Upper lobe of right lung (tissue), 1 donor: ENCODE results near the gene AOAH. TPM values are rescaled to one million over a fixed set of nuclear protein-coding genes. Genes with fewer than 3 reads are reported as not detected.

ENCODE experiments used
- ATAC-seq: fragments of 200-7000 bp; cut with Tn5 transposase; one replicate; pipeline ENCODE4 v1.9.1; 2020; ENCODE audit warnings: mild to moderate bottlenecking, moderate library complexity
- DNase-seq: peaks from one replicate; pipeline ENCODE4 v3.0.0-alpha.2; 2020
- H3K27ac ChIP-seq: fragments of 200-600 bp; one replicate; pipeline ENCODE4 v1.8.0; 2022
- H3K27me3 ChIP-seq: fragments of 200-600 bp; one replicate; pipeline ENCODE4 v1.8.0; 2022; ENCODE audit warnings: mild to moderate bottlenecking
- H3K36me3 ChIP-seq: fragments of 200-600 bp; one replicate; pipeline ENCODE4 v1.8.0; 2022
- H3K4me1 ChIP-seq: fragments of 200-600 bp; one replicate; pipeline ENCODE4 v1.8.0; 2022
- H3K4me3 ChIP-seq: fragments of 200-600 bp; one replicate; pipeline ENCODE4 v1.8.0; 2022; ENCODE audit warnings: mild to moderate bottlenecking
- H3K9me3 ChIP-seq: fragments of 200-600 bp; one replicate; pipeline ENCODE4 v1.8.0; 2022
- intact Hi-C: fragments of 100-400 bp; cut with DNase I; formaldehyde crosslinking; loops from one replicate; pipeline ENCODE4 v1.11.0; 2022
- total RNA-seq: library from RNA; stranded (reverse); fragmentation: NEBNext Ultra II Directional; extraction: Animal tissue kit (Norgen Biotek cat#: 25700); gene quantifications from one replicate; pipeline ENCODE4 v1.2.1, GENCODE V29; 2021
- TF ChIP-seq, protein P1 (sequence below): fragments of 200-600 bp; IDR thresholded peaks from one replicate; pipeline ENCODE4 v1.8.0; 2022; ENCODE audit warnings: antibody characterized with exemption
- donor health status: DM: no; HTN: yes; CAD: no; lungs with severe emphysema.

AOAH gene
- total RNA-seq, 1 donor from 2014 or later, result 20.8 TPM

DNA sequence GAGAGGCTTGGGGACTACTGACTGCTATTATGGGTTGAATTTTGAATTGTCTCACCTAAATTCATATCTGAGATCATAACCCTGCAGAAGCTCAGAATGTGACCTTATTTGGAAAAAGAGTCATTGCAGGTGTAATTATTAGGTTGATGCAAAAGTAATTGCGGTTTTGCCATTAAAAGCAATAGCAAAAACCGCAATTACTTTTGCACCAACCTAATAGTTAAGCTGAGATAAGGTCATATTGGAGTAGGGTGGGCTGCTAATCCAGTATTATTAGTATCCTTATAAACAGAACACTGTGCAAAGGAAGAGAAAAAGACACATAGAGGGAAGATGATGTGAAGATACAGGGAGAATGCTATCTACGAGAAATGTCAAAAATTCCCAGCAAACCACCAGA is 82.3 kb downstream of the AOAH start:
- no peak for DNase-seq
- Histone ChIP-seq H3K27ac (no peak overlapping the region), H3K36me3 (no peaks in the 10 kb centered on the region), H3K9me3 (no peaks in the 10 kb centered on the region), H3K27me3 (no peaks in the 10 kb centered on the region), H3K4me3 (no peak overlapping the region), H3K4me1 (no peaks in the 10 kb centered on the region)
- intact Hi-C loops, result no loop called here
- TF ChIP-seq, protein P1, sequence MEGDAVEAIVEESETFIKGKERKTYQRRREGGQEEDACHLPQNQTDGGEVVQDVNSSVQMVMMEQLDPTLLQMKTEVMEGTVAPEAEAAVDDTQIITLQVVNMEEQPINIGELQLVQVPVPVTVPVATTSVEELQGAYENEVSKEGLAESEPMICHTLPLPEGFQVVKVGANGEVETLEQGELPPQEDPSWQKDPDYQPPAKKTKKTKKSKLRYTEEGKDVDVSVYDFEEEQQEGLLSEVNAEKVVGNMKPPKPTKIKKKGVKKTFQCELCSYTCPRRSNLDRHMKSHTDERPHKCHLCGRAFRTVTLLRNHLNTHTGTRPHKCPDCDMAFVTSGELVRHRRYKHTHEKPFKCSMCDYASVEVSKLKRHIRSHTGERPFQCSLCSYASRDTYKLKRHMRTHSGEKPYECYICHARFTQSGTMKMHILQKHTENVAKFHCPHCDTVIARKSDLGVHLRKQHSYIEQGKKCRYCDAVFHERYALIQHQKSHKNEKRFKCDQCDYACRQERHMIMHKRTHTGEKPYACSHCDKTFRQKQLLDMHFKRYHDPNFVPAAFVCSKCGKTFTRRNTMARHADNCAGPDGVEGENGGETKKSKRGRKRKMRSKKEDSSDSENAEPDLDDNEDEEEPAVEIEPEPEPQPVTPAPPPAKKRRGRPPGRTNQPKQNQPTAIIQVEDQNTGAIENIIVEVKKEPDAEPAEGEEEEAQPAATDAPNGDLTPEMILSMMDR, result no peak
- no peak for ATAC-seq

DNA sequence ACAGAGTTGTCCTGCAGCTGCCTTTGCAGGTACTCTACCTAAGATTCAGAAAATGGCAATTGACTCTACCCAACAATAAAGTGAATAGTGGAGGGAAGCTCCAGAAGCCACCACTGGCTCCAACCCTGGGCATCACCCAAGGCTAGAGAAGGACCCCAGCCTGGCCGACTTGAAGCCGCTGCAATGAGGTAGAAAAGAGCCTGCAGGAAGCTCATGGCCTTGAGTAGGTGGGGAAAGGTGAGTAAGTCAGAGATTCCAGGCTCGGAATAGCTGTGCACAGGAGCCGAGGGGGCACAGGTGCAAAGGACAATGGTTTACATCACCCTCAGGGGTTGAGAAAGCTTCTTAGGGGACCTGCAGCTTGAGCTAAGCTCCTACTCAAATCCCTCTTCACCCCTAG is 83.6 kb downstream of the AOAH start:
- H3K36me3 ChIP-seq, result no peaks in the 10 kb centered on the region
- no peak overlapping the region for H3K4me3 ChIP-seq
- no peaks in the 10 kb centered on the region for H3K9me3 ChIP-seq
- intact Hi-C loops, result no loop called here
- no peak overlapping the region for H3K27ac ChIP-seq
- TF ChIP-seq, protein P1, result no peak
- ATAC-seq (no peak), DNase-seq (no peak)
- H3K4me1 ChIP-seq, result no peaks in the 10 kb centered on the region
- H3K27me3 ChIP-seq, result no peaks in the 10 kb centered on the region

DNA sequence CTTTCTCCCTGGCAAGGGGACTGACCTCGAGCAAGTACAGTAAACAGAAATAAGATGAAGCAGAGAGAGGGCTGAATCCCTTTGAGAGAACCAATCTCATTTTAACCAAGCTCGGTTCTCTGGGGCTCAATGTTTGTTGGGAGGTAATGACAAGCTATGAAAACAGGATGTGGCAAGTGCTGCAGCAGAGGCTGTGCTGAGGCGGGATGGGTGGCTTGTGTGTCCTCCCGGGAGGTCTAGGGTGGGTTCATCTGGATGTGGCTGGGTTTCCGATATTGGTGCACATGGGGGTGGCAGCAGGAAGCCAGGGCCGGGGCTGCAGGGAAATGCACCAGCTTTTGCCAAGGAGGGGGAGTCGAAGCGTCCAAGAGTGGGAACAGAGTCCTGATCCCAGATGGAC is 84.5 kb downstream of the AOAH start:
- ATAC-seq (peak; percentile 53), DNase-seq (no peak)
- no peaks in the 10 kb centered on the region for H3K27me3 ChIP-seq
- H3K27ac ChIP-seq, result no peak overlapping the region
- no peaks in the 10 kb centered on the region for H3K9me3 ChIP-seq
- intact Hi-C loops, result no loop called here
- TF ChIP-seq, protein P1, result no peak
- H3K36me3 ChIP-seq, result no peaks in the 10 kb centered on the region
- H3K4me1 ChIP-seq, result no peaks in the 10 kb centered on the region
- no peak overlapping the region for H3K4me3 ChIP-seq

DNA sequence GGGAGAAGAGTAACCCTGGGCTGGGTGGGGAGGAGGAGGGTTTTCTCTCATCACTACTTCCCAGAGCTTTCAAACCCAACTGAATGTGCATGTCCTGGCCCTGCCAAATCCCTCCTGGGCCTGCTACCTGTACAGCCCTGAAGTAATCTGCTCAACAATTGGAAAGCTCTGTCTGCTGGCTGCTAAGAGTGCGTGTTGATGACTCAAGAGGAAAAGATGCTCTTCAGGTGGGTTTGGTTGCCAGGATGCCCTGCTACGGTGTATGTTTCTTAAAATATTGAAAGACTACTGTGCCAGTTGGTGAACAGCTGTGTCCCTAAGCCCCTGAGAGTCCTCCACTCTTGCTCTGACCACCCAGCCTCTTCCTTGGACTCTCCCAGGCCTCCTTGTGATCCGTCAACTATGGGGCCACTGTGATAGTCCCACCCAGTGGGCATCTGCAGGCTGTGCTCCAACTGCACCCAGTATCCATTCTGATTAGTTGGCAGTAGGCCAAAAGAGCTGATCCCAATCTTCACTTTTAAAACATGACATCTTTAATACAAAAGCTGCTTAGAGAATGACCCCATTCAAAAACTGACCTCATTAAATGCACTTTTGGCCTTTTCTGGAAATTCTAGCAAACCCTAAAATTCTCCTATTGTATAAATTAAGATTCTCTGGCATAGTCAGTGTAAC is 85.6 kb downstream of the AOAH start:
- intact Hi-C loops, result no loop called here
- DNase-seq (no peak), ATAC-seq (no peak)
- H3K4me3 ChIP-seq, result no peak overlapping the region
- TF ChIP-seq, protein P1, result no peak
- H3K9me3 ChIP-seq, result no peaks in the 10 kb centered on the region
- no peaks in the 10 kb centered on the region for H3K27me3 ChIP-seq
- H3K36me3 ChIP-seq, result no peaks in the 10 kb centered on the region
- no peaks in the 10 kb centered on the region for H3K4me1 ChIP-seq
- no peak overlapping the region for H3K27ac ChIP-seq

DNA sequence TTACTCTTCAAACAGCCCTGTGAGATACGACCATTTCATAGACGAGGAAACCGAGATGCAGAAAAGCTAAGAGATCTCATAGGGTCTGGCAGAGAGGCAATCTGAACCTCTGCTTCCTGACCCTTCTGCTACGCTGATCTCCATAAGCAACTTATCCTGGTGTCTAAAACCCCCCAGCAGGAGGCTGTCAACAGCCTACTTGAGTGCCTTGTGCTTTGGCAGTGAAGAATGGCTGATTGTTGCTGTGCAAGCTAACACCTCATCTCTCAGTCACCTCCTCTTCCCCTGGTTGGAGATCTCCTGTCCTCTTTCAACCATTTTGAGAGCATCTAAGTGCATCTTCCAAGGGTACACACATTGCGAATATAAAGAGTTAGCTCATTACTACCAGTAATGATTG is 86.2 kb downstream of the AOAH start:
- DNase-seq (no peak), ATAC-seq (no peak)
- H3K27me3 ChIP-seq, result no peaks in the 10 kb centered on the region
- intact Hi-C loops, result no loop called here
- TF ChIP-seq, protein P1, result no peak
- no peaks in the 10 kb centered on the region for H3K36me3 ChIP-seq
- H3K9me3 ChIP-seq, result no peaks in the 10 kb centered on the region
- no peak overlapping the region for H3K27ac ChIP-seq
- no peaks in the 10 kb centered on the region for H3K4me1 ChIP-seq
- H3K4me3 ChIP-seq, result no peak overlapping the region

DNA sequence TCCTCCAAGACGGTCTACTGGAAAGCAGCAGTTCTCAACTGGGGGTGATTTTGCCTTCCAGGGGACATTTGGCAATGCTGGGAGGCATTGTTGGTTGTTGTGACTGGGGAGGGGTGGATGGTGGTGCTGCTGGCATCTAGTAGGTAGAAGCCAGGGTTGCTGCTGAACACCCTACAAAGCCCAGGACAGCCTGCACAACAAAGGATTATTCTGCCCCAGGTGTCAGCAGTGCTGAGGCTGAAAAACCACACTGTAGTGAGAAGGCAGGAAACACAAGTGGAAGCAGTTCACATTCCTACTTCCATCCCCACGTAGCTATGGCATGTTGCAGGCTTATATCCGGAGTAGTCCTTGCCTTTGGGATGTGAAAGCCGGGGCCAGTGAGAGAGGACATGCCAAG is 86.9 kb downstream of the AOAH start:
- no peak for ATAC-seq
- intact Hi-C loops, result no loop called here
- H3K4me1 ChIP-seq, result no peaks in the 10 kb centered on the region

More for the DNA sequence above, 86.9 kb downstream of the AOAH start:
- Histone ChIP-seq H3K27ac (no peak overlapping the region), H3K27me3 (no peaks in the 10 kb centered on the region), H3K4me3 (no peak overlapping the region), H3K9me3 (no peaks in the 10 kb centered on the region), H3K36me3 (no peaks in the 10 kb centered on the region)
- TF ChIP-seq, protein P1, result no peak
- no peak for DNase-seq
